ENCODE results near the gene SMIM38.

The SMIM38 gene

GRCh38 chr11:69189059-69189458 is 33.3 kb downstream of the SMIM38 start:
- DNase-seq = no peak

GRCh38 chr11:69190796-69191536 is 35.2 kb downstream of the SMIM38 start:
- DNase-seq = no peak

GRCh38 chr11:69192301-69192721 is 36.6 kb downstream of the SMIM38 start:
- no peak for DNase-seq

- no peak for DNase-seq
Observed at GRCh38 chr11:69193151-69193550, 37.4 kb downstream of the SMIM38 start.

GRCh38 chr11:69193629-69194028 is 37.9 kb downstream of the SMIM38 start:
- no peak for DNase-seq

GRCh38 chr11:69194396-69194795 is 38.7 kb downstream of the SMIM38 start:
- no peak for DNase-seq

GRCh38 chr11:69194956-69195355 is 39.2 kb downstream of the SMIM38 start:
- DNase-seq = no peak

GRCh38 chr11:69195824-69196782 is 40.4 kb downstream of the SMIM38 start:
- no peak for DNase-seq

- DNase-seq = no peak
Observed at GRCh38 chr11:69196783-69197169, 41.0 kb downstream of the SMIM38 start.

- DNase-seq = no peak
Observed at GRCh38 chr11:69198891-69199582, 43.3 kb downstream of the SMIM38 start.

- DNase-seq = no peak
Observed at GRCh38 chr11:69199583-69200315, 44.0 kb downstream of the SMIM38 start.

GRCh38 chr11:69200331-69201065 is 44.8 kb downstream of the SMIM38 start:
- no peak for DNase-seq

- no peak for DNase-seq
Observed at GRCh38 chr11:69201066-69201365, 45.3 kb downstream of the SMIM38 start.

GRCh38 chr11:69201764-69202370 is 46.1 kb downstream of the SMIM38 start:
- no peak for DNase-seq

GRCh38 chr11:69202511-69203221 is 46.9 kb downstream of the SMIM38 start:
- DNase-seq = no peak

GRCh38 chr11:69203381-69203780 is 47.6 kb downstream of the SMIM38 start:
- no peak for DNase-seq

- DNase-seq = no peak
Observed at GRCh38 chr11:69203901-69204245, 48.1 kb downstream of the SMIM38 start.

- no peak for DNase-seq
Observed at GRCh38 chr11:69204246-69204940, 48.7 kb downstream of the SMIM38 start.

- no peak for DNase-seq
Observed at GRCh38 chr11:69204941-69205742, 49.4 kb downstream of the SMIM38 start.

Measured in GOT3 (cell line).